ENCODE measurements around the gene IFNK.
"Not testable (repeated sequence)": the region's sequence is repeated elsewhere in the genome, so short reads cannot be mapped to it uniquely, and the experiment has no call there.

The IFNK gene

GRCh38 chr9:27524236-27524635 is at the start of gene IFNK:
TSS of gene IFNK (plus strand) at chr9:27524290. CDS start at chr9:27524337, 47 bp downstream.
- DNase-seq (ENCODE audit: low read depth), result no peak

DNA sequence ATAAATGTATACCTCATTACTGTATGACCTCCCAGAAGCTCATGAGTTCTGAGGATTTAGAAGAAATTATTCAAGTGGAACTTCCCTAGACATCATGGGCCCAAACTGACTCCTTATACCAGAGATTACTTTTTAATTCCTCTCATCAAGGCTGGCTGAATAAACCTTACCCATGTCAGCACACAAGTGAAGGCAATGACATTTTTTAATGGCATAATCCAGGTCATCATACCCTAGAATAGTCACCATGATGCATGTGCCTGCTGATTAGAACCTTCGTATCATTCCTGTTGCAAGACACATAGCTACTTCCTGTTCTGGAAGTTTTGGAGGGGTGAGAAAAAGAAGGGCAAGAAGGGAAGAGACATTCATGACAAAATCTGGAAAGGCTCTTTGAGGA is 49.8 kb upstream of the IFNK start:
- no peak for DNase-seq (ENCODE audit: low read depth)

DNA sequence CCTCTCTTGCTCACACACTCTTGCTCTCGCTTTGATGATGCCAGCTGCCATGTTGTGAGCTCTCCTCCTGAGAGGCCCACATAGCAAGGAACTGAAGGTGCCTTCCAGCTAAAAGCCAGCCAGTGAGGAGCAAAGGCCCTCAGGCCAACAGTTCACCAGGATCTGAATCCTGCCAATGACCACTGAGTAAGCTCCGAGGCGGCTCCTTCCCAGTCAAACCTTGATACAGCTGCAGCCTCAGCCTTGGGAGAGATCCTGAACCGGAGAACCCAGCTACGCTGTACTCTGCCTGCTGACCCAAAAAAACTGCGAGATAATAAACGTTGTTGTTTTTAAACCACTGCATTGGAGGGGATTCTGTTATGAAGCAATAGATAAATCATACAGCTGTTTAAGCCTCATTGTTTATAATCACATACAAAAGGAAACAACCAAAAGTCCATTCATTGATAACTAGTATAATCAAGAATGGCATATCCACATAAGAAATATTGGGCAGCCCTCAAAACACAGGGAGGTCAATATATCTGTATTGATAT is 49.0 kb upstream of the IFNK start:
- no peak for DNase-seq (ENCODE audit: low read depth)

- DNase-seq (ENCODE audit: low read depth), result no peak
These were observed 47.1 kb upstream of the IFNK start for GRCh38 chr9:27476870-27477515.

DNA sequence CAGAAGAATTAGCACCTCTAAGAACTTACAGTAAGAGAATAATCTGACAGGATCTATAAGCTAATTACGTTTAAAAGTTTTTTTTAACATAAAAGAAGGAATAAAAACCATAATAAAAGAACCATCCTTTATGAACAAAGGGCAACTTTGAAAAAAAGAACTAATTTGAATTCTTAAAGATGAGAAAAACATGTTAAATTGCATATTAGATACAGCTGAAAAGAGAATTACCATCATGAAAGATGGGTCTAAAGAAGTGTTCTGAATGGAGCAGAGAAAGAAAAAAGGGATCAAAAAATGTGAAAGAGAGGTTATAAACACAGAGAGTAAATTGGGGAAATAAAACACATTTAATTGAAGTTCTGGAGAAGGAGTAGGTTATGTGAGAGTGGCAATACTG is 45.8 kb upstream of the IFNK start:
- no peak for DNase-seq (ENCODE audit: low read depth)

GRCh38 chr9:27482709-27483108 is 41.4 kb upstream of the IFNK start:
- no peak for DNase-seq (ENCODE audit: low read depth)

GRCh38 chr9:27483576-27483975 is 40.5 kb upstream of the IFNK start:
- no peak for DNase-seq (ENCODE audit: low read depth)

DNA sequence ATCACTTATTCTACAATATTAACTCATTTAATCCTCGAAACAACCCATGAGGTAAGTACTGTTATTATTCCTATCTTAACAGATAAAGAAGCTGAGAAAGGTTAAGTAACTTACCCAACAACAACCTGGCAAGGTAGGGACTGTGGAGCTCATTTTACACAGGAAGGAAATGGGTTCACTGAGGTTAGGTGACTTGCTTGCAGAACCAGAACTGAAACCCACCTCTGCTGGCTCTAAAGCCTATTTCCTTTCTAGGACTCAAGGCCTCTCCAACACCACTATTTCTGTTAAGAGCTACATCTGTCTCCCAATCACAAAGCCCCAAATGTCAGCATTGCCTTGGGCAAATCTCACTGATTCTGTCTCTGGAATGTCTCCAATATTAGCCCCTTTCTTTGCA is 38.9 kb upstream of the IFNK start:
- no peak for DNase-seq (ENCODE audit: low read depth)

DNA sequence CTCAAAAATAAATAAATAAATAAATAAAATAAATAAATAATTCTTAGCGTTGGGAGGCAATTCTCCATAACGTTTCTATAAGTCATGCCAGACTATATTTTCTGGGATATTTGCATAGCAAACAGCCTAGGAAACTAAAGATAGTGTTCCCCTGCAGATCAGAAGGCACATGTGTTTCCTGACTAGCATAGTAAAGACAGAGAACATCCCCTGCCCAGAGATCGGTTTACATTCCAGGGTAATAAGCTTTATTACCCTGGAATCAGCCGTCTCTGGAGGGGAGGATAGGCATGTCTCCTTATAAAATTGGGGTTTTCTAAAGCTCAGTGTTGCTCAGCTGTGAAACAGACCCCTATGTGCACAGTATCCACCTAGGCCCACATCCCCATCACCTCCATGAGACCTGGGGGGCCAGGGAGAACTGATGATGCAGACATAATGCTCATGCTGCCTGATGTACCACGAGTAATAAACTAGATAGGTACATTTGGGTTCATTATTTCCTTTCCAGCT is 36.9 kb upstream of the IFNK start:
- DNase-seq (ENCODE audit: low read depth), result no peak

GRCh38 chr9:27487927-27488326 is 36.2 kb upstream of the IFNK start:
- DNase-seq (ENCODE audit: low read depth), result no peak

DNA sequence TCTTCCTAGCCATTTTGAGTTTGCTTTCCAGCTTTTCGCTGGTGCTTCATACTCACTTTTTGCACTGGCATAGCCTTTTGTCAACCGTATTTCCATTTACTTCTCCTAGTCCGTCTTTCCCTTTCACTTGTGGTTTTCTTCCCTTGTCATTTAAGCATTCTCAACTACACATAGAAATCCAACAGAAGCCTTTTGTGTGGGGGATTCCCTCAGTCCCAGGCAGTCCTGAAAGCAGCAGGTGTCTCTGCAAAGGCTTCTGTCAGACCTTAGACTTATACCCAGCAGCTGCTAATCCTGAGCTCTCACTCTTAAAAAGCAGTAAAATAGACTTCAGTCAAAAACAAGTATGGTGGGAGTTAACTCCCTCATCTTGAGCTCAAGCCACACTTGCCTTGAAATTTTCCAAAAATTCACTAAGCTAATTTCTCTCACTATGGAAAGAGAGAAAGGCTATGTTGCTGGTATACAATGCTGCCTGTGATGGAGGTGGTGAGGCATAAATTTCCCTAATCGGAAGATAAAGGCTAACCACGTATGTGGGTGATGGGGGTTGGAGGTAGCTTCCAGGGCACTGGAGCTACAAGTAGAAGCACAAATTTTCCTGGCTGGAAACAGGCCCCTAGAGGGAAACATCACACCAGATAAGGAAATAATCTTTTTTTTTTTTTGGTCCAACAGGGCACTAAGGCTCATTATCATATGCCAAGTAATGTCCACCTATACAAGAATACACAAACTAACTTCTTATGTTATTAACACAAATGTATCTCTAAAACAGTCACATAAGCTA is 34.8 kb upstream of the IFNK start:
- DNase-seq (ENCODE audit: low read depth), result no peak

GRCh38 chr9:27491154-27491553 is 32.9 kb upstream of the IFNK start:
- no peak for DNase-seq (ENCODE audit: low read depth)

DNA sequence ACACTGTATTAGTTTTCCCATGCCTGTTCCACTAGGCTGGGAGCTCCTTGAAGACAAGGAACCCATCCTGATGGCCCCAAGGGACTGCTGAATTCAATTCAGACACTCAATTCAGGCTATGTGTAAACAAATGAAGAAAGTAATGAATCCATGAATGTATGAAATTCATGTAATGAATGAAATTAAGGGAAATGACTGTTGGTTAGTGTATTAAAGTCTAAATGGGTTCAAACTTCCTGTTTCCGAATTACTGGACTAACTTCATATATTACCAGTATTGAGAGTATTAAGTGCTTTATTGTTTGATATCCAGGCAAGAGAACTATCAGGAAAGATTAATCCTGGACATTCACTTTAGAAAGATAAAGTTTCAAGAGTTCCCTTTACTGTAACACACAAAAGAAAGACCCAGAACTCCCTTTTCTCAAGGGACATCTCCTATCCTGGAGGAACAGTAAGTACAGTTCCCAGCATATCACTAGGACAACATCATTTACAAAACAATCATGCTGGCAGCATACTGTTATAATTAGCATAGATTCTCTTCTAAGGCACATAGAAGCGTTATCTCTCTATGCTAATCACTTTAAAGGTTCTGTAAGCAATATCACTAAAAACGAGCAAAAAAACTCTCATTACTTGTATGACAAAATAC is 28.5 kb upstream of the IFNK start:
- DNase-seq (ENCODE audit: low read depth), result no peak

GRCh38 chr9:27496135-27496504 is 28.0 kb upstream of the IFNK start:
- DNase-seq (ENCODE audit: low read depth), result no peak

DNA sequence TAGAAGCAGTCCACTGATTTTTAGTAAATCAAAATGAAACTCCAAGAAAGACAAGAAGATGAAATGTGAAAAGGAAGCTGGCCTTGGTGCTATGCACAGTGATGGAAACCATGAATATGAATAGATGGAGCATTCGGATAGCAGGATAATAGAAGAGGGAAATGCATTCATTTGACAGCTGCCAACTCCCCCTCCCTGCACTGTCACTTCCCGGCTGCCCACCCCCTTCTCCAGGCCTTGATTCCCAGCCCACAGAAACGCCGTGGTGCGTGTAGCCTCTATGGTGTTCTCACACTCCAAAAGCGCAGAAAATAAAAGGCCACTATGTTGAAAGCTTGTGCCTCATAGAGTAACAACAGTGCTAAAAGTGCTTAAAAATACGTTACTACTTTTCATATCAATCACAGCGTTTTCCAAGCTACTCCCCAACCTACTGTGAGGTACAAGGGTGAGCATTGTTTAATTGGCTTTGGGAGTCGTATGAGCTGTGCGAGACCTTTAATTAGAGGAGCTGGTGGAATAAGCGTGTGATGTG is 26.1 kb upstream of the IFNK start:
- DNase-seq (ENCODE audit: low read depth), result no peak

- DNase-seq (ENCODE audit: low read depth), result no peak
These were observed 24.6 kb upstream of the IFNK start for GRCh38 chr9:27499451-27499850.

- not testable (repeated sequence) for DNase-seq (ENCODE audit: low read depth)
These were observed 23.2 kb upstream of the IFNK start for GRCh38 chr9:27500902-27501301.

- no peak for DNase-seq (ENCODE audit: low read depth)
These were observed 20.5 kb upstream of the IFNK start for GRCh38 chr9:27503623-27504022.

DNA sequence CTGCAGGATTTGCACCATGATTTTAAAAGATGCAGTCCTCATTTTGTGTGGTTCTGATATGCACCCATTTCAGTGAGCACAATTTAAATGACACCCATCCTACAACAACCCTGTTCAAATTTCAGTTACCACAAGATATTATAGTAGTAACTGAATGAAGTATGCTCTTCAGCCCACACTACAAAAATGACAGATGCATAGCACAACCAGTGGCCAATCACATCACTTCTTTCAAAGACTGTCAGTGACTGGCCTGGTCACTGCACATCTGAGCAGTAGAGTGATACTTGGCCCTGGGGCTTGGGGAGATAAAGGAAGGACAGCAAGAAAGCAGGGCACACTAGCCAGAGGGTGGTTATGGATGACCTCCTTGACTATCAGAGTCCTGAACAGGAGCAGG is 19.8 kb upstream of the IFNK start:
- no peak for DNase-seq (ENCODE audit: low read depth)

GRCh38 chr9:27505744-27506161 is 18.3 kb upstream of the IFNK start:
- DNase-seq (ENCODE audit: low read depth), result no peak

- DNase-seq (ENCODE audit: low read depth), result no peak
These were observed 17.1 kb upstream of the IFNK start for GRCh38 chr9:27506981-27507380.

- DNase-seq (ENCODE audit: low read depth), result no peak
These were observed 13.3 kb upstream of the IFNK start for GRCh38 chr9:27510780-27511179.

GRCh38 chr9:27511771-27512170 is 12.3 kb upstream of the IFNK start:
- DNase-seq (ENCODE audit: low read depth), result no peak

All from activated gamma-delta T cell treated with anti-CD3 and anti-CD28 coated beads, Interleukin-2, amount 50 U/mL, for 16 hours (primary cell).